Measurements from ENCODE around the gene PLK1. TPM values are rescaled to one million over a fixed set of nuclear protein-coding genes. Genes with fewer than 3 reads are reported as not detected.
A peak's percentile ranks its signal among the peaks of the same experiment; 100 is the strongest.

Gene PLK1
- total RNA-seq, 6 donors from 2014 or later: 2.5 to 14.0 (median 4.8) TPM

- ATAC-seq (ENCODE audit: low FRiP score in 2 of 2) (no peak), DNase-seq (no peak)
- H3K9me3 ChIP-seq: no peaks in the 10 kb centered on the region
- no peaks in the 10 kb centered on the region for H3K4me1 ChIP-seq
- no peak overlapping the region for H3K27ac ChIP-seq
- 94 to 97% methylated on average over 4 of the region's 4 CpGs for WGBS, 2 donors
- H3K4me3 ChIP-seq: no peak overlapping the region
- H3K36me3 ChIP-seq: peaks cover 3 to 46% (median 19%) of the 10 kb centered on the region in 4 donors
- no peaks in the 10 kb centered on the region for H3K27me3 ChIP-seq
- TF ChIP-seq POLR2AphosphoS5 (IDR thresholded peaks at IDR 0.05): no peak
- no peak for TF ChIP-seq EP300 (IDR thresholded peaks at IDR 0.05)
- TF ChIP-seq POLR2A (IDR thresholded peaks at IDR 0.05): no peak
- TF ChIP-seq, protein P1, sequence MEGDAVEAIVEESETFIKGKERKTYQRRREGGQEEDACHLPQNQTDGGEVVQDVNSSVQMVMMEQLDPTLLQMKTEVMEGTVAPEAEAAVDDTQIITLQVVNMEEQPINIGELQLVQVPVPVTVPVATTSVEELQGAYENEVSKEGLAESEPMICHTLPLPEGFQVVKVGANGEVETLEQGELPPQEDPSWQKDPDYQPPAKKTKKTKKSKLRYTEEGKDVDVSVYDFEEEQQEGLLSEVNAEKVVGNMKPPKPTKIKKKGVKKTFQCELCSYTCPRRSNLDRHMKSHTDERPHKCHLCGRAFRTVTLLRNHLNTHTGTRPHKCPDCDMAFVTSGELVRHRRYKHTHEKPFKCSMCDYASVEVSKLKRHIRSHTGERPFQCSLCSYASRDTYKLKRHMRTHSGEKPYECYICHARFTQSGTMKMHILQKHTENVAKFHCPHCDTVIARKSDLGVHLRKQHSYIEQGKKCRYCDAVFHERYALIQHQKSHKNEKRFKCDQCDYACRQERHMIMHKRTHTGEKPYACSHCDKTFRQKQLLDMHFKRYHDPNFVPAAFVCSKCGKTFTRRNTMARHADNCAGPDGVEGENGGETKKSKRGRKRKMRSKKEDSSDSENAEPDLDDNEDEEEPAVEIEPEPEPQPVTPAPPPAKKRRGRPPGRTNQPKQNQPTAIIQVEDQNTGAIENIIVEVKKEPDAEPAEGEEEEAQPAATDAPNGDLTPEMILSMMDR (IDR thresholded peaks at IDR 0.05): no peak
Observed at GRCh38 chr16:23651943-23652468, 26.7 kb upstream of the PLK1 start.

- Histone ChIP-seq H3K27ac (no peak overlapping the region), H3K4me3 (no peak overlapping the region), H3K4me1 (no peaks in the 10 kb centered on the region), H3K36me3 (peaks cover 22 to 100% (median 88%) of the 10 kb centered on the region in 4 donors), H3K9me3 (no peaks in the 10 kb centered on the region), H3K27me3 (no peaks in the 10 kb centered on the region)
- no peak for TF ChIP-seq POLR2AphosphoS5 (IDR thresholded peaks at IDR 0.05)
- TF ChIP-seq POLR2A (IDR thresholded peaks at IDR 0.05): no peak
- no peak for TF ChIP-seq EP300 (IDR thresholded peaks at IDR 0.05)
- TF ChIP-seq, protein P1 (IDR thresholded peaks at IDR 0.05): no peak
- ATAC-seq (ENCODE audit: low FRiP score in 2 of 2) (no peak), DNase-seq (no peak)
- 94 to 95% methylated on average over 2 of the region's 2 CpGs for WGBS, 2 donors
Observed at GRCh38 chr16:23663918-23664317, 14.8 kb upstream of the PLK1 start.

DNA sequence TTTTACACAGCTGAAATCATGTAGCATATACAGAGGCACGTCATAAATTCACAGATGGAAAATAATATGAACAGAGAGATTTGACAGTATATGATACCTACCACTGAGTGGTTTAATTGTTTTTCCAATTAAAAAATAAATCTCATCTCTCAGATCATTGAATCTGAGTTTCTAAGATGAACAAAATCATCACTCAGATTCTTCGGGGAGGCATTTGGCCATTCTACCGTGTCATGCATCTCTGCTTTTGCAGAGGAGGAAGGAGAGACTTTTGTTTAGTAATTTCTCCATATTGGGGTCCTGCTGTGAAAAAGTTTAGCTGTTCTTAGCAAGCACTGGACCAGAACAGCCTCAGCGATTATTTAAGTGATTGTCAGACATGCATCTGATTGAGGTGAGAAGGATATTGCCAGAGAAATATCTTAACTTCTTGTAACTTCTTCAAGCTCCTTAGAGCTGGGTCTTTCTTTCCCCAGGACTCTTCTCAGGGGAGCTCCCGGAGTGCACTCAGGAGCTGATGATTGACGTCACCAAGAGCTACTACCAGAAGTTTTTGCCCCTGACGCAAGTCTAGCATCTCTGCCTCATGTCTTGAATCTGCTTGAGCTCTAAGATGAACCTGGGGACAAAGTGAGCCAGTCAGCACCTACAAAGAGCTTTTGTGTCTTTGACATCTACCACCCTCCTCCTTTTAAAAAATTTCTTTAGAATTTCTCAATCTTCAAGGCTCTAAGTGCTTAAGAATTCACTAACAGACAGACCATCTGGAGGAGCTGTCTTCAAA, 11.9 kb upstream of the PLK1 start:
- TF ChIP-seq, protein P1 (IDR thresholded peaks at IDR 0.05): no peak
- TF ChIP-seq EP300 (IDR thresholded peaks at IDR 0.05) (no peak), POLR2A (IDR thresholded peaks at IDR 0.05) (no peak), POLR2AphosphoS5 (IDR thresholded peaks at IDR 0.05) (no peak)
- no peak for ATAC-seq (ENCODE audit: low FRiP score in 2 of 2)
- 94 to 96% methylated on average over 7 of the region's 7 CpGs for WGBS, 2 donors

DNA sequence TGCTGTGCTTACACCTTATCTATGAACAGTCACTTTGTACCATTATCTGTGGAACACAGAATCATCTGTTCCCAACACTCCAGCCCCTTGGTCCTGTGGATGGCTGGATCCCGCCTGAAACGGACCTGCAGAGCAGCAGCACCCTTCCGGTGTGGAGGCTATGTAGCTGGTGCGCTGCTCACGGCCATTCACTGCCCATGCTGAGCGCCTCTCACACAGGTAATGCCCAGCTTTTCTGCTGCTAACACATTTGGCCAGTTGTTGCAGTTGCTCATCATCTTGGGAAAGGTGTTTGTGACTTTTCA, 11.4 kb upstream of the PLK1 start:
- peaks cover 10 to 89% (median 64%) of the 10 kb centered on the region in 4 donors for H3K36me3 ChIP-seq
- no peak for ATAC-seq (ENCODE audit: low FRiP score in 2 of 2)
- no peaks in the 10 kb centered on the region for H3K9me3 ChIP-seq
- H3K4me1 ChIP-seq: no peaks in the 10 kb centered on the region
- DNase-seq: peak in 1 of 2 donors; percentile 19
- no peaks in the 10 kb centered on the region for H3K27me3 ChIP-seq
- no peak overlapping the region for H3K27ac ChIP-seq
- 97 to 98% methylated on average over 6 of the region's 6 CpGs for WGBS, 2 donors
- no peak overlapping the region for H3K4me3 ChIP-seq
- TF ChIP-seq POLR2AphosphoS5 (IDR thresholded peaks at IDR 0.05) (no peak), EP300 (IDR thresholded peaks at IDR 0.05) (no peak), POLR2A (IDR thresholded peaks at IDR 0.05) (no peak)
- TF ChIP-seq, protein P1 (IDR thresholded peaks at IDR 0.05): no peak

More for the DNA sequence above, 11.9 kb upstream of the PLK1 start:
- Histone ChIP-seq H3K27me3 (no peaks in the 10 kb centered on the region), H3K4me3 (no peak overlapping the region), H3K27ac (no peak overlapping the region), H3K36me3 (peaks cover 14 to 90% (median 70%) of the 10 kb centered on the region in 4 donors), H3K4me1 (no peaks in the 10 kb centered on the region), H3K9me3 (no peaks in the 10 kb centered on the region)
- no peak for DNase-seq
